ENCODE measurements around the gene PYCR2.

- TF ChIP-seq, protein P1, sequence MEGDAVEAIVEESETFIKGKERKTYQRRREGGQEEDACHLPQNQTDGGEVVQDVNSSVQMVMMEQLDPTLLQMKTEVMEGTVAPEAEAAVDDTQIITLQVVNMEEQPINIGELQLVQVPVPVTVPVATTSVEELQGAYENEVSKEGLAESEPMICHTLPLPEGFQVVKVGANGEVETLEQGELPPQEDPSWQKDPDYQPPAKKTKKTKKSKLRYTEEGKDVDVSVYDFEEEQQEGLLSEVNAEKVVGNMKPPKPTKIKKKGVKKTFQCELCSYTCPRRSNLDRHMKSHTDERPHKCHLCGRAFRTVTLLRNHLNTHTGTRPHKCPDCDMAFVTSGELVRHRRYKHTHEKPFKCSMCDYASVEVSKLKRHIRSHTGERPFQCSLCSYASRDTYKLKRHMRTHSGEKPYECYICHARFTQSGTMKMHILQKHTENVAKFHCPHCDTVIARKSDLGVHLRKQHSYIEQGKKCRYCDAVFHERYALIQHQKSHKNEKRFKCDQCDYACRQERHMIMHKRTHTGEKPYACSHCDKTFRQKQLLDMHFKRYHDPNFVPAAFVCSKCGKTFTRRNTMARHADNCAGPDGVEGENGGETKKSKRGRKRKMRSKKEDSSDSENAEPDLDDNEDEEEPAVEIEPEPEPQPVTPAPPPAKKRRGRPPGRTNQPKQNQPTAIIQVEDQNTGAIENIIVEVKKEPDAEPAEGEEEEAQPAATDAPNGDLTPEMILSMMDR (IDR thresholded peaks at IDR 0.05 in 4 of 5, conservative IDR thresholded peaks at IDR 0.05 in 1 of 5) = no peak
- no peak for TF ChIP-seq POLR2A (IDR thresholded peaks at IDR 0.05)
Observed at GRCh38 chr1:225943582-225943981, 19.5 kb upstream of the PYCR2 start.
